Fibroblast of lung (primary cell): ENCODE data around the gene PSMC3.

ENCODE experiments used
- EZH2 ChIP-seq: IDR thresholded peaks from 2 replicates; pipeline ENCODE4 v1.5.1; 2012; ENCODE audit warnings: low read length, control low read depth, mild to moderate bottlenecking; ENCODE audit errors: missing control alignments
- TF ChIP-seq, protein P1 (sequence below), 2 donors: IDR thresholded peaks in 1 of 2; conservative IDR thresholded peaks in 1 of 2; 1 replicate in 1 of 2; 2 replicates in 1 of 2; pipeline ENCODE4 v1.5.1; 2011 to 2012; ENCODE audit warnings: low read length in 2 of 2, control low read depth in 1 of 2, inconsistent platforms in 1 of 2, low read depth in 1 of 2, mild to moderate bottlenecking in 1 of 2

DNA sequence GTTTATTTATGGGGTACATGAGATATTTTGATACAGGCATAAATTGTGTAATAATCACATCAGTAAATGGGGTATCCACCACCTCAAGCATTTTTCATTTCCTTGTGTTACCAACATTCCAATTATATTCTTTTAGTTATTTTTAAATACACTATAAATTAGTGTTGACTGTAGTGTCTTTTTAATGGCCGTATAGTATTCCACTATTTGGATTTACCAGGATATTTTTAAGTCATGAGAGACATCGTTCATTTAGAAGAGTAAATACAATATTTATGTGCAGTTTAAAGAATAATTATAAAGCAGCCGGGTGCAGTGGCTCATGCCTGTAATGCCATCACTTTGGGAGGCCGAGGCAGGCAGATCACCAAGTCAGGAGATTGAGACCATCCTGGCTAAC is 41.7 kb downstream of the PSMC3 start:
- TF ChIP-seq, protein P1, sequence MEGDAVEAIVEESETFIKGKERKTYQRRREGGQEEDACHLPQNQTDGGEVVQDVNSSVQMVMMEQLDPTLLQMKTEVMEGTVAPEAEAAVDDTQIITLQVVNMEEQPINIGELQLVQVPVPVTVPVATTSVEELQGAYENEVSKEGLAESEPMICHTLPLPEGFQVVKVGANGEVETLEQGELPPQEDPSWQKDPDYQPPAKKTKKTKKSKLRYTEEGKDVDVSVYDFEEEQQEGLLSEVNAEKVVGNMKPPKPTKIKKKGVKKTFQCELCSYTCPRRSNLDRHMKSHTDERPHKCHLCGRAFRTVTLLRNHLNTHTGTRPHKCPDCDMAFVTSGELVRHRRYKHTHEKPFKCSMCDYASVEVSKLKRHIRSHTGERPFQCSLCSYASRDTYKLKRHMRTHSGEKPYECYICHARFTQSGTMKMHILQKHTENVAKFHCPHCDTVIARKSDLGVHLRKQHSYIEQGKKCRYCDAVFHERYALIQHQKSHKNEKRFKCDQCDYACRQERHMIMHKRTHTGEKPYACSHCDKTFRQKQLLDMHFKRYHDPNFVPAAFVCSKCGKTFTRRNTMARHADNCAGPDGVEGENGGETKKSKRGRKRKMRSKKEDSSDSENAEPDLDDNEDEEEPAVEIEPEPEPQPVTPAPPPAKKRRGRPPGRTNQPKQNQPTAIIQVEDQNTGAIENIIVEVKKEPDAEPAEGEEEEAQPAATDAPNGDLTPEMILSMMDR (conservative IDR thresholded peaks at IDR 0.05 in 1 of 2, IDR thresholded peaks at IDR 0.05 in 1 of 2; ENCODE audit: low read depth in 1 of 2, low read length in 2 of 2), result no peak
- TF ChIP-seq EZH2, result no peak
